SH-SY5Y (cell line): Measurements from ENCODE around the gene IBA57.

ENCODE experiments used
- GATA2 ChIP-seq: IDR thresholded peaks from 2 replicates; pipeline ENCODE4 v1.6.1; 2011; ENCODE audit warnings: mild to moderate bottlenecking, low read depth, low read length
- GATA3 ChIP-seq: IDR thresholded peaks from 2 replicates; pipeline ENCODE4 v1.6.1; 2011; ENCODE audit warnings: low read depth, mild to moderate bottlenecking, low read length, moderate library complexity

Gene IBA57

GRCh38 chr1:228211531-228212414 lies 46.2 kb downstream of the IBA57 start:
- no peak for TF ChIP-seq GATA3
- TF ChIP-seq GATA2, result no peak

- TF ChIP-seq GATA2 (no peak), GATA3 (no peak)
Observed at GRCh38 chr1:228212415-228212965, 46.9 kb downstream of the IBA57 start.

GRCh38 chr1:228212966-228213844 lies 47.6 kb downstream of the IBA57 start:
- TF ChIP-seq GATA2 (no peak), GATA3 (no peak)

DNA sequence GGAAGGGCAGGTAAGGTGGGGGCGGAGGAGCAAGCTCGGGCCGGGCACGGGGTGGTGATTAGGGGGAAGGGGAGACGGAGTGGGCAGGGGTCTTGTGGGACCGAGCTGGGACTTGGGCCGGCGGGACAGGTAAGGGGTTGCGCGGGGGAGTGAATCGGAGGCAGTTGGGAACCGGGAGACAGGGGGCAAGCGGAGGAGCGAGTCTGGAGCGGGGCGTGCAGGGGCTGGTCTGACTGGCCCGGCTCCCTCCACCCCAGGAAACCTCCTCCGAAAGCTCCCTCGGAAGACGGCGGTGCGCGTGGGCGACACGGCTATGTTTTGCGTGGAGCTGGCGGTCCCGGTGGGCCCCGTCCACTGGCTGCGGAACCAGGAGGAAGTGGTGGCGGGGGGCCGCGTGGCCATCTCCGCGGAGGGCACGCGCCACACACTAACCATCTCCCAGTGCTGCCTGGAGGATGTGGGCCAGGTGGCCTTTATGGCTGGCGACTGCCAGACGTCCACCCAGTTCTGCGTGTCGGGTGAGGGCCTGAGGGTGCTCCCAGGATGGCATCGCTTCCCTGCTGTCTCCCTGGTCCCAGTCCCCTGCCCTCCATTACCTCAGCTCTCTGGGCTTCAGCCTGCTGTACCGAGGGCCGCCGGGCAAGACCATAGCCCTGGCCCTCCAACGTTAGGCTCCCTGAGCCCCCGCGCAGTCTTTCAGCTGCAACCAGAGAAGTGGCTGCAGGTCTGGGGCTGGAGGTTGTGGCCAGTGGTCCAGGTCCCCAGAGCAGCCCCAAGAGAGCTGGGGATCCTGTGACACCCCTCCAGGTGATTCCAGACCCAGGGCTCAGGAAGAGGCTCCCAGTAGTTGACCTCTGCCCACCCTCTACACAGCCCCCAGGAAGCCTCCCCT lies 48.6 kb downstream of the IBA57 start:
- TF ChIP-seq GATA3, result no peak
- no peak for TF ChIP-seq GATA2

GRCh38 chr1:228214921-228215662 lies 49.5 kb downstream of the IBA57 start:
- TF ChIP-seq GATA2, result no peak
- no peak for TF ChIP-seq GATA3

DNA sequence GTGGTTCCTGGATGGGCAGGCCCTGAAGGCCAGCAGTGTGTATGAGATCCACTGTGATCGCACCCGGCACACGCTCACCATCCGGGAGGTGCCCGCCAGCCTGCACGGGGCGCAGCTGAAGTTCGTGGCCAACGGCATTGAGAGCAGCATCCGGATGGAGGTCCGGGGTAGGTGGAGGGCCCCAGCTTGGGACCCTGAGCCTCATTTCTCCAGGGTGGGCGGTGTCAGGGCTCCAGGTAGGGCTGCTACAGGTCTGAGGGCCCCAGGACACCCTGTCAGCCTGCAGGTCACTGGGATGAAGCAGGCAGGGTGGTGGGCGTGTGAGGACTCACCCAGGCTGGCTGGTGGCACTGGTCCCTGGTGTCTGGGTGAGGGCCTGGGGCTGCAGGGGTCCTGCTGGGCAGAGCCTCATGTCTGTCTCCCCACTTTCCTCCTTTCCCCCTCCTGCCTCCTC lies 50.1 kb downstream of the IBA57 start:
- TF ChIP-seq GATA2, result no peak
- no peak for TF ChIP-seq GATA3

GRCh38 chr1:228216371-228217320 lies 51.0 kb downstream of the IBA57 start:
- TF ChIP-seq GATA2, result no peak
- no peak for TF ChIP-seq GATA3

DNA sequence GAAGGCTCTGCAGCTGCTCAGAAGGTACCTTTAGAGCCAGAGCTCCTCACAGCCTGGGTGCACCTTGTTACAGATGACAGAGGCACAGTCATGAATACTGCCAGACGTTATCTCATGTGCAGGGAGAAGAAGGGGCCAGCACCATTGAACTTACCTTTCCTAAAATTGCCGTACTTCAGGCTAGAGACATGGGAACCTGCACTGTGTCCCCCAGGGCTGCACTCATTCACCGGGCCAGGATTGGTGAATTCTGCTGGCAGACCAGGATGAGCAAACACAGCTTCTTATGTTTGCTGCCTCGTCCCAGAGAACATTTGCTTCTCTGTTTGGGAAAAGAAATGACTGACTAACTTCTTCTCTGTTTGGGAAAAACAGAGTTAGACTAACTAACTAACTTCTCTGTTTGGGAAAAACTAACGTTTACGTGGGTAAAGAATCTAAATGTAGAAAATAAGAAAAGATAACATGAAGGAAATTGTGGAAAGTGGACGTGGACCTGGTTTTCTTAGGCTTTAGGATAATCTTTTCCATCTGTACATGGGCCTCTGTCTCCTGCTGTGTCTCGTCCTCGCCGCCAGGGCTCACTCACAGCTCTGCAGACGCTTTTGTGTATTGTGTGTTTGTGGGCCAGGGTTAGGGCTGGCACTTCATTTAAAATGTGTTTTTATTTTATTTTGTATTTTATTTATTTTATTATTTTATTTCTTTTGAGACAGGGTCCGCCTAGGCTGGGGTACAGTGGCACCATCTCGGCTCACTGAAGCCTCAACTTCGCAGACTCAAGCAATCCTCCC lies 52.1 kb downstream of the IBA57 start:
- no peak for TF ChIP-seq GATA2
- TF ChIP-seq GATA3, result no peak

GRCh38 chr1:228218513-228219244 lies 53.1 kb downstream of the IBA57 start:
- no peak for TF ChIP-seq GATA2
- no peak for TF ChIP-seq GATA3

- TF ChIP-seq GATA2, result no peak
- TF ChIP-seq GATA3, result no peak
Observed at GRCh38 chr1:228219245-228219961, 53.8 kb downstream of the IBA57 start.
